IPS-15b (cell line): ENCODE results near the gene WDR54.
"Not testable (repeated sequence)": the region's sequence is repeated elsewhere in the genome, so short reads cannot be mapped to it uniquely, and the experiment has no call there.

Experiments used
- H3K27me3 ChIP-seq: one replicate; pipeline ENCODE4 v1.6.1; 2013; ENCODE audit warnings: low read length; ENCODE audit not compliant: control insufficient read depth, insufficient read depth
- H3K36me3 ChIP-seq: one replicate; pipeline ENCODE4 v1.6.1; 2013; ENCODE audit warnings: low read length; ENCODE audit not compliant: control insufficient read depth, insufficient read depth
- H3K4me1 ChIP-seq: one replicate; pipeline ENCODE4 v1.6.1; 2013; ENCODE audit warnings: mild to moderate bottlenecking, low read length; ENCODE audit not compliant: control insufficient read depth, insufficient read depth
- H3K4me3 ChIP-seq: one replicate; pipeline ENCODE4 v1.5.1; 2013; ENCODE audit warnings: low read depth, low read length
- H3K9ac ChIP-seq: one replicate; pipeline ENCODE4 v1.6.1; 2013; ENCODE audit warnings: low read depth, mild to moderate bottlenecking, low read length
- H3K9me3 ChIP-seq: one replicate; pipeline ENCODE4 v1.6.1; 2013; ENCODE audit warnings: mild to moderate bottlenecking, low read length; ENCODE audit not compliant: control insufficient read depth, insufficient read depth

WDR54 gene

GRCh38 chr2:74436848-74437695 is 15.5 kb downstream of the WDR54 start:
- H3K9me3 ChIP-seq = no peaks in the 10 kb centered on the region
- peaks cover 3% of the 10 kb centered on the region for H3K36me3 ChIP-seq
- no peaks in the 10 kb centered on the region for H3K27me3 ChIP-seq
- peaks cover 17% of the 10 kb centered on the region for H3K4me1 ChIP-seq
- peak overlapping the region; percentile 32 for H3K4me3 ChIP-seq
- H3K9ac ChIP-seq = peak overlapping the region; percentile 37

DNA sequence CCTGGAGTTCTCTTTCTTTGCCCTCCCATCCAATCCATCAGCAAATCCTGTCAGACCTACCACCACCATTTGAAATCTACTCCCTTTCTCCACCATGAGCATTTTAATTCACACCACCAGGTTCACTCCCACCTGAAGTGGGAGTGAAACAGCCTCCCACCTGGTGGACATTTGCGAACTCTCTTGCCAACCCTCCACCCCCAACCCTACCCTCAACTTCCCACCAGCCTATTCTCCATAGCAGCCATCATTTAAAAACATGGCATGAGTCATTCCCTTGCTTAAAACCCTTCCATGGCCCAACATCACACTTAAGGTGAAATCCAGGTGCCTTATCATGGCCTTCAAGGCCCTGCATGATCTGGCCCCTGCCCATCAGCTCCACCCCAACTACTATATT is 16.7 kb downstream of the WDR54 start:
- no peaks in the 10 kb centered on the region for H3K9me3 ChIP-seq
- no peaks in the 10 kb centered on the region for H3K27me3 ChIP-seq
- H3K36me3 ChIP-seq = peaks cover 3% of the 10 kb centered on the region
- H3K4me3 ChIP-seq = peak overlapping the region; percentile 3
- peaks cover 17% of the 10 kb centered on the region for H3K4me1 ChIP-seq
- no peak overlapping the region for H3K9ac ChIP-seq

- Histone ChIP-seq H3K36me3 (peaks cover 3% of the 10 kb centered on the region), H3K9ac (peak overlapping the region; percentile 89), H3K4me3 (peak overlapping the region; percentile 91), H3K9me3 (no peaks in the 10 kb centered on the region), H3K27me3 (no peaks in the 10 kb centered on the region), H3K4me1 (peaks cover 17% of the 10 kb centered on the region)
These were observed 17.8 kb downstream of the WDR54 start for GRCh38 chr2:74439373-74439772.

GRCh38 chr2:74439803-74440377 is 18.4 kb downstream of the WDR54 start:
- Histone ChIP-seq H3K36me3 (peaks cover 3% of the 10 kb centered on the region), H3K9me3 (no peaks in the 10 kb centered on the region), H3K4me3 (peak overlapping the region; percentile 91), H3K4me1 (peaks cover 17% of the 10 kb centered on the region), H3K27me3 (peaks cover 2% of the 10 kb centered on the region), H3K9ac (peak overlapping the region; percentile 89)

GRCh38 chr2:74440378-74441169 is 19.0 kb downstream of the WDR54 start:
- no peaks in the 10 kb centered on the region for H3K9me3 ChIP-seq
- H3K36me3 ChIP-seq = peaks cover 3% of the 10 kb centered on the region
- H3K4me3 ChIP-seq = peak overlapping the region; percentile 91
- H3K4me1 ChIP-seq = peaks cover 17% of the 10 kb centered on the region
- H3K27me3 ChIP-seq = peaks cover 2% of the 10 kb centered on the region
- peak overlapping the region; percentile 89 for H3K9ac ChIP-seq

DNA sequence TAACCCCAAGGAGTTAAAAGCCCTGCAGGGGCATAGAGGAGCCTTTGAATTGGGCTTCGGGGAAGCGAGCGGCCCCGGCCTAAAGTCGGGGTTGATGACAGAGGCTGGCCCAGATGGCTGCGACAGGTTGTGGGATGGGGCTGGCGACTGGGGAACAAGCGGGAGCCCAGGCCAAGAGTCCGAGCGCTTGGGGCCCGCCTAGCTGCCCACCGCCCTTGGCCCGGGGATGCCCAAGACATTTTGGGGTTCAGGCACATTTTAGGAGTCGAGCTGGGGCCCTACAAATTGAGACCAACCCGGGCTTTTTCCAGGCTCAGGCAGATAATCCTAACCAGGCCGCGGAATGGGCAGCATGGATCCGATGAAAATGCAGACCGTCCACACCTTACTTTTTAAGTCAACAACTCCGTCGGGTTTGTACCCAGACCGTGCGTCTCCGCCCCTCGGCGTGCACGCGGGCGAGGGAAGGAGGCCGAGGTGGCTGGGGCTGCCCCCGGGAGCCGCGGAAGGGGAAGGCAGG is 19.7 kb downstream of the WDR54 start:
- H3K9me3 ChIP-seq = no peaks in the 10 kb centered on the region
- no peaks in the 10 kb centered on the region for H3K36me3 ChIP-seq
- H3K4me1 ChIP-seq = peaks cover 17% of the 10 kb centered on the region
- peaks cover 2% of the 10 kb centered on the region for H3K27me3 ChIP-seq
- H3K9ac ChIP-seq = peak overlapping the region; percentile 84
- peak overlapping the region; percentile 91 for H3K4me3 ChIP-seq

DNA sequence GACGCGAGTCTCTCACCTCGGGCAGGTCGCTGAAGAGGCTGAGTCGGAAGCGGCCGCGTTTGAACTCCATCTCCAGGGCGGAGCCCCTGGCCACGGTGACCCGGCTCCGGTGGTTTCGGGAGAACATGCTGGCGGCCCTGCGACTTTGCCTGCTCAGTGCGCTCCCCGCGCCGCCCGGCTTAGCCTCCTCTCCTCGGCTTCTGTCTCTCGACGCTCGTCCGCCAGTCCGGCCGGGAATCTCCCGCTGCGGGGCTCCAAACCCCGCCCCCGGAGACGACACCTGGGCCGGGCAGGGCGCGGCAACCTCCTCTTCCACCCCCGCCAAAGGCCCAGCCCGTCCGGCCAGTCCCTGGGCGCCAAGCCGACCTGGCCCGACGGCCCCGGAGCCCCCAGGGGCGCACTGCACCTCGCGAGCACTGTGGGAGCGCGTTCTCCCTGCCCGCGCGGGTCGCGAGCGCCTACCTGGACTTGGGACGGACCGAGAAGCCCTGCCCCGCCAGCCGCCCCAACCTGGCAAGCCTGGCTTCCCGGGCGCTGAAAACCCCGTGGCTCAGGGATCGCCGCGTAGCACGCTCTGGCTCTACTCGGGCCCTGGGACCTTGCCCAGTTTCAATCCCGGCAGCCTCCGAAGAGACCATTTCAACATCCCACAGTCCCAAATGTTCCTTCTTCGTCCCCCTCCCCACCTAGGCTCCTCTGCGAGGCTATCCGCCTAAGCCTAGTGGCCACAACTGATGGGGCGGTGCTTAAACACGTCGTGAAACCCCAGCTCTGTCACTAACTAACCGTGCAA is 20.4 kb downstream of the WDR54 start, which contains the start of gene RTKN:
TSS of gene RTKN (minus strand) at position 248 of the 793 bp plus-strand sequence. CDS start at position 127, 121 bp downstream.
- H3K9me3 ChIP-seq = no peaks in the 10 kb centered on the region
- H3K36me3 ChIP-seq = no peaks in the 10 kb centered on the region
- H3K4me3 ChIP-seq = peak within 1 kb of the TSS; percentile 91
- H3K9ac ChIP-seq = peak within 1 kb of the TSS; percentile 84
- H3K4me1 ChIP-seq = peaks cover 12% of the 10 kb centered on the region
- peaks cover 2% of the 10 kb centered on the region for H3K27me3 ChIP-seq

DNA sequence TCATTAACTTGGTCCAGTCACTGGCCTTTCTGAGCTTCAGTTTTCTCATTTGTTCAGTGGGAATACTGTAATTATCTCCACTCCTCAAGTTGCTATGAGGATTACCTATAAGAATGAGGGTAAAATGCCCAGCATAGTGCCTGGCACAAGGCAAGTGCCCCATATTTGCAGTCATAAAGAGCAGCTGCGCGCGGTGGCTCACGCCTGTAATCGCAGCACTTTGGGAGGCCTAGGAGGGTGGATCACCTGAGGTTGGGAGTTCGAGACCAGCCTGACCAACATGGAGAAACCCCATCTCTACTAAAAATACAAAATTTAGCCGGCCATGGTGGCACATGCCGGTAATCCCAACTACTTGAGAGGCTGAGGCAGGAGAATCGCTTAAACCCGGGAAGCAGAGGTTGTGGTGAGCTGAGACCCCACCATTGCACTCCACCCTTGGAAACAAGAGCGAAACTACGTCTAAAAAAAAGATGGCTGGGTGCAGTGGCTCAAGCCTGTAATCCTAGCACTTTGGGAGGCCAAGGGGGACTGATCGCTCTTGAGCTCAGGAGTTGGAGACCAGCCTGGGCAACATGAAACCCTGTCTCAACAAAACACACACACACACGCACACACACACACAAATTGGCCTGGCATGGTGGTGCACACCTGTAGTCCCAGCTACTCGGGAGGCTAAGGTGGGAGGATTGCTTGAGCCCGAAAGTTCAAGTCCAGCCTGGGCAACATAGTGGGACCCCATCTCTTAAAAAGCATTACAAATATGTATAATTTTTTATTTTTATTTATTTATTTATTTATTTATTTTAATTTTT is 21.2 kb downstream of the WDR54 start:
- not testable (repeated sequence) for H3K4me1 ChIP-seq, H3K9me3 ChIP-seq, H3K36me3 ChIP-seq, H3K27me3 ChIP-seq
- Histone ChIP-seq H3K9ac (peak overlapping the region; percentile 70), H3K4me3 (peak overlapping the region; percentile 91)

DNA sequence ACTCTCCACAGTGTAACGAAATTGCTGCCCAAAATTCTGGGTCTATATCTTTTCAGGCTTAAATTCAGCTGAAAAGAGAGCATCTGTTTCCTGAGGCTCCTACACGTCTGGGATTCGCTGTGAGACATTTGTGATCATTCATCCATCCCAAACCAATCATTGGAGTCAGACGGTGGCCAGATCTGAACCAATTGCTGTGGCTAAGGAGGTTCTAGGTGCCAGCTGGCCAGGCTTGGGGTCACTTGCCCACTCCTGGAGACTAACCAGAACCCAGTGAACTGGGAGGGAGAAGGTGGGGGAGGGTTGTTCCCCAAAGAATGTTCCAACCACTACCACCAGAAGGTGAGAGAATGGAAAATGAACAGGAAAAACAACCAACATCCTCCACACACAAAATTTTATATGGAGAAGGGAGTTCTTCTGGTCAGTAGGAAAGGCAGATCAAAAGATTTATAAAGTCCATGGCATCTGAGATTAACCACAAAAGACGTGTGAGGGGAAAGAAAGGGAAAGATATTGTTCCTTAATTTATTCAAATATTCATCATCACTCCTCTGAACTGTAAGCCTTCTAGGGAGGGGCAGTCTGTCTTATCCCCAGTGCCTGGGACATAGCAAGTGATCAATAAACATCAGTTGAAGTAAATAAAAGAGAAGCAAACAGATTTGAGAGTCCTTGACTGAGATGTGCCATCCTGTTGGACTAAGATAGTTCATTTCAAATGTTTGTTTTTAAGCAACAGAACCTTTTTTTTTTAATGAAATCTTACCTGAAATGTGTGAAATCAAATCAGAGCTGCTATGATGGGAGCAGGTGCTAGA is 23.2 kb downstream of the WDR54 start:
- Histone ChIP-seq H3K27me3 (peaks cover 2% of the 10 kb centered on the region), H3K9ac (no peak overlapping the region), H3K36me3 (no peaks in the 10 kb centered on the region), H3K4me1 (peaks cover under 1% of the 10 kb centered on the region), H3K9me3 (no peaks in the 10 kb centered on the region), H3K4me3 (no peak overlapping the region)
